Left forelimb (tissue), 1 donor: ENCODE results near the gene CEP68.
"Not testable (repeated sequence)": the region's sequence is repeated elsewhere in the genome, so short reads cannot be mapped to it uniquely, and the experiment has no call there.

Source experiments
- DNase-seq: peaks from one replicate; pipeline ENCODE4 v3.0.0-alpha.2; 2018; ENCODE audit warnings: low spot score

Gene CEP68

GRCh38 chr2:65079017-65079416 is 22.8 kb downstream of the CEP68 start:
- DNase-seq: no peak

- DNase-seq: no peak
Measured at GRCh38 chr2:65081232-65081685, 25.0 kb downstream of the CEP68 start.

GRCh38 chr2:65085148-65085547 is 28.9 kb downstream of the CEP68 start:
- DNase-seq: no peak

GRCh38 chr2:65092791-65093190 is 36.6 kb downstream of the CEP68 start:
- no peak for DNase-seq

DNA sequence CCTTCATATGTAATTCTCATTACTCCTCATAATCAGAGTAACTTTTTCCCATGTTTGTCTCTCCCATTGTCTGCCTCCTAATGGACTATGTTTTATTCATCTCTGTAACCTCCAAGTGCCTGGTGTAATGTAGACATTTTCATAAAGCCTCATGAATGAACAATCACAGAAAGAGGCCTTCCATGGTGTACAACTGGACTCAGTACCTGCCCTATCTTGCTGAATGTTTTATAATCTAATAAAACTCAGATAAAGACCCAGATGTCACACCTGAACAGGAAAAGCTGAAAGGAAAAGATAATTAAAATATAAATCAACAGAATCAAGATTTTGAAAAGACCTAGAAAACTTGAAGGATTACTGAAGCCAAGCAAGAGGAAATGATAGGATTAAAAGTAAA is 37.0 kb downstream of the CEP68 start:
- DNase-seq: no peak

DNA sequence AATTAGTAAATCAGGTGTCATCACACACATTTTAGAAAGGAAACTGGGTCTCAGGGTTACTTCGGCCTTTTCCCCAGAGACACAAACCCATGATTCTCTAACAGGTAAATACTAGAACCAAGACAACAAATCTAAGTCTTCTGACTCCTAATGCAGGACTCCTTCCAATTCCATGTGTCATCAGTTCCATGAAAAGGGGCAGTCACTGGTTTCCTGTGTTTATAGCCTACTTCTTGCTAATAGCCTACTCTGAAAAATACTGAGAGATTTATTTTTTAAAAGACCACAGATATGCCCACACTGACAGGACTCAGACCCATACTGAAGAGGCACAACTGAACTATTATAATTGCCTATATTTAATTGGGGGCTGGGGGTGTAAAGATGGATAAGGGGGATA is 40.7 kb downstream of the CEP68 start:
- no peak for DNase-seq

GRCh38 chr2:65097844-65098243 is 41.6 kb downstream of the CEP68 start:
- no peak for DNase-seq

- no peak for DNase-seq
Measured at GRCh38 chr2:65098741-65099140, 42.5 kb downstream of the CEP68 start.

GRCh38 chr2:65101071-65101470 is 44.9 kb downstream of the CEP68 start:
- no peak for DNase-seq

DNA sequence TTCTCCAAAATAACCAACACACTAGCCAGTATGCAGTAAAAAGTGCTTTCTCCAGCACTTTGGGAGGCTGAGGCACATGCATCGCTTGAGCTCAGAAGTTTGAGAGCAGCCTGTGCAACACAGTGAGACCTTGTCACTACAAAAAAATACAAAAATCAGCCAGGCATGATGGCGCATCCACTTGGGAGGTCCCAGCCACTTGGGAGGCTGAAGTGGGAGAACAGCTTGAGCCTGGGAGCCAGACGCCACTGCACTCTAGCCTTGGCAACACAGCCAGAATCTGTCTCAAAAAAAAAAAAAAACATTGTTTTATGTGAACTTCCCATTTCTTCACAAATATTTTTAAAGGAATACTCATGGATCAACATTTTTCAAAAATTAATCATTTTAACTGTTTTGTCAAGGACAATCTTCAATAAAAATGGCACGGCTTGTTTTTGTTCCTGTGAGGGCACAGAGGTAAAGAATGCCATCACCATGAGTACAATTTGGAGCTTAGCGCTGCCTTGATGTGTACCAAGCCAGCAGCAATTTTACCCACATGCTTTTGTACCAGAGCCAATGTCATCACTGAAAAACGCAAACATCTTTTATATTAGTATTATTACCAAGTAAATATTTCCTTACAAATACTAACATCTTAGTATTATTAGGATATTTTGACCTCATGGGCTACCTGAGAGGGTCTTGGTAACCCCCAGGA is 46.9 kb downstream of the CEP68 start:
- no peak for DNase-seq

GRCh38 chr2:65107530-65107929 is 51.3 kb downstream of the CEP68 start:
- DNase-seq: no peak

GRCh38 chr2:65108780-65109179 is 52.6 kb downstream of the CEP68 start:
- DNase-seq: no peak

DNA sequence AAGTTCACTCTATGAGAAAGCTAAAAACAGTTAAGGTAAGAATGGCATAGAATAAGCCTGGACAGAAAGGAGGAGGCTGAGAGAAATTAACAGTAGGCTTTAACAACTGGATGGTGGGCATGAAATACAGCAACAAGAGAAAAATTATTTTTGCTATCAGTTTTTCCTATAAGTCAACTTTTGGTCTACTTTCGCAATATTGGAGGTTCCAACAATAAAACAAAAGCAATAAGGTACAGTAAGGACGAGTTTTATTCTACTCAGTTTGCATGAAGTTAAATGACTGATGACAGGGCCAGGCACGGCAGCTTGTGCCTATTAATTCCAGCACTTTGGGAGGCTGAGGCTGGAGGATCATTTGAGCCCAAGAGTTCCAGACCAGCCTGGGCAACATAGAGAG is 56.4 kb downstream of the CEP68 start:
- DNase-seq: no peak

DNA sequence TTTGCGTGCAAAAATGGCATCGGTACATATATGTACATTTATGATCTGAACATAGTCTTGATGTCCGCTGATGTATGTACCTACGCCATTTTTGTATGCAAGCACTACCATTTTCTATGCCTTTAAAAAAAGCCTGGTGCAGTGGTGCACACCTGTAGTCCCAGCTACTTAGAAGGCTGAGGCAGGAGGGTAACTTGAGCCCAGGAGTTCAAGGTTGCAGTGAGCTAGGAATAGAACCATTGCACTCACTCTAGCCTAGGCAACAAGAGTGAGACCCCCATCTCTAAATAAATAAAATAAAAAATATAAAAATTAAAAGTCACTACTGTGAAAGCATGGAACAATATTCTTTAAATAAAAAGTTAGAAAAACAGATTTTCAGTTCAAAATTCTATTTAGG is 57.0 kb downstream of the CEP68 start:
- no peak for DNase-seq

GRCh38 chr2:65113816-65114215 is 57.6 kb downstream of the CEP68 start:
- DNase-seq: no peak

DNA sequence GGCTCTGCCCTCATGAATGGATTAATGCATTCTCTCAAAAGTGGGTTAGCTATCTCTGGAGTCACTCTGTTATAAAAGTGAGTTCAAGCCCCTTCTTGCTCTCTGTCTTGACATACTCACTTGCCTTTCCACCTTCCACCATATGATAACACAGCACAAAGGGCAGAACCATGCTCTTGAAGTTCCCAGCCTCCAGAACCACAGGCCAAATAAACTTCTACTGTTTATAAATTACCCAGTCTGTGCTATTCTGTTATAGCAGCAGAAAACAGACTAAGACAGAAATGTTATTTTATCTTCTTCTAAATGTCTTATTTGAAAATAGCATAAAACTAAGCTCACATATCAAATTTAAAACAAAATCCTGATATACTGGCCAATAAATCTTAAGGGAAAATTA is 58.7 kb downstream of the CEP68 start:
- DNase-seq: no peak

DNA sequence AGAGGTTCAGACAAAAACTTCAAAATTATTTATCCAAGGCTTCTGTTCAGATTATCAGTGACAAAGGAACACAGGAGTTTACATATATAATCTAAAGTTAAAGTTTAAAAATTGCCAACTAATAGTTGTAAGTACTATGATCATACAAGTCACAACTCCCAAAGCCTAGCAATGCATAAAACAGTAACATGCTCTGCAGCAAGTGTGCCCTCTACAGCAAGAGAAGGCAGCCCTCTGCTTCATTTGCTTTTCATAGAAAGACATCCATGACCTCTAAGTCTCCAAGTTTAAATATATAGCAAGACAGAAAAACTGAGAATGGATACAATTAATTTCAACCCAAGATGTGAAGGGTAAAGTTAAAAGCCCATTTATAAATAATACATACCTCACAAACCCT is 60.4 kb downstream of the CEP68 start:
- no peak for DNase-seq

- DNase-seq: no peak
Measured at GRCh38 chr2:65120990-65121693, 64.9 kb downstream of the CEP68 start.

GRCh38 chr2:65122313-65122712 is 66.1 kb downstream of the CEP68 start:
- no peak for DNase-seq

GRCh38 chr2:65125457-65125856 is 69.2 kb downstream of the CEP68 start:
- DNase-seq: not testable (repeated sequence)

DNA sequence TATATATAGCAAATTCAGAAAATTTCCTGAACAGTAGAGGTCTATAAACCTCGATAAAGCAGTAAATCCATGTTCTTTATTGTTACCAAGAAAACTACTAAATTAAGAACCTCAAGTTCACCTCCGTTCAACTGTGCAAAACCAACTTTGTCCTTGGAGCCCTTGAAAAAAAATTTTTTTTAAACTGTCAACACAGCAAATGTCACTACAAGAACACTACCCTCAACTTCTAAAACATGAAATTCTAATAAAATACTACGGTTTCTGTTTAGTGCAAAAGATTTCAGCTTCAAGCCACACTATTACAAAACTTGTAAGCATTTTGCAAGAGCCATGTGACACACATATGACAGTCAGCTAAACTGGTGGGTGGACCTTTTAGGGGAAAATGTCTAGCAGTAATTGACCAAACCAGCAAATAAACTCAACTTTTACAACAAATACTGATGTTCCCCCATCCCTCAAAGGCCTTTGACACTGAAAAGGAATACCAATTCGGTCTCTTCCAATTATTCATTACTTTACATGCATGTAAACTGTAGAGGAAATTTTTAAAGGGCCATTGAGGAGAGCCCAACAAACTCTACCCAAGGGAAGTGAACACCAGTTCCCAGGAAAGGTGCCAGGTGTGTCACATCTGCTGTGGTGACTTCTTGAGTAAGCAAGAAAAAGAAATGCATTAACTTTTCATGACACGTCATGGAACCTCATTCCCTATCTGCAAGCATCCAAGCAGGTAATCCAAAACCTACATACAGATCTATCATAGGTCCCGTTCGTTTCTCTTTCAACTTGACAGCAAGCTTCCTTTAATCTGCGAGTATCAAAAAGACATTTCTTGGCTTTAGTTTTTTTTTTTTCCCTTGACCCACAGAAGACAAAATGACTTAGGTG is 72.3 kb downstream of the CEP68 start:
- no peak for DNase-seq

GRCh38 chr2:65129286-65129825 is 73.1 kb downstream of the CEP68 start:
- DNase-seq: peak; percentile 82
